ENCODE data around the gene CBY1. TPM values are rescaled to one million over a fixed set of nuclear protein-coding genes. Genes with fewer than 3 reads are reported as not detected.
"Not testable (repeated sequence)": the region's sequence is repeated elsewhere in the genome, so short reads cannot be mapped to it uniquely, and the experiment has no call there.

CBY1 gene
- total RNA-seq, 4 donors from 2014 or later, result 13.6 to 26.0 (median 23.0) TPM

DNA sequence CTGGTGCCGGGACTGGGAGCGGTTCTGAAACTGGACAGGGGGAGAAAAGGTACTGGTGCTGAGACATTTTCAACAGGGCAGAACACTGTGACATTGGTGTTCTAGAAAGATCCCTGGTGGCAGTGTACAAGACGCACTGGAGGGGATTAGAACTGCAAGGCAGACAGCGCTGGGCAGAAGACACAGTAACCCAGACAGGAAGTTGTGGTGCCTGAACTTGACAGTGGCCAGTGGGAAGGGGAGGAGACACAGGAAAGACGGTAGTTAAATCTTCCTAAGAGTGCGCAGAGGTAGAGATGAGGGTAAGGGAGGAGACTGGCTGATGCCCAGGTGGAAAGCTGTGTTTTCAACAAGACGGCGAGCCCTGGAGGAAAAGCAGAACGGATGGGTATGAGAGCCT, 24.7 kb upstream of the CBY1 start:
- WGBS, 2 donors, result 88 to 90% methylated on average over 9 of the region's 9 CpGs
- DNase-seq, result no peak
- H3K9me3 ChIP-seq, result no peaks in the 10 kb centered on the region
- H3K27ac ChIP-seq, result no peak overlapping the region
- intact Hi-C loops (cut with DNase I), result no loop called here
- no peaks in the 10 kb centered on the region for H3K4me1 ChIP-seq
- H3K36me3 ChIP-seq, result no peaks in the 10 kb centered on the region
- TF ChIP-seq, protein P1, sequence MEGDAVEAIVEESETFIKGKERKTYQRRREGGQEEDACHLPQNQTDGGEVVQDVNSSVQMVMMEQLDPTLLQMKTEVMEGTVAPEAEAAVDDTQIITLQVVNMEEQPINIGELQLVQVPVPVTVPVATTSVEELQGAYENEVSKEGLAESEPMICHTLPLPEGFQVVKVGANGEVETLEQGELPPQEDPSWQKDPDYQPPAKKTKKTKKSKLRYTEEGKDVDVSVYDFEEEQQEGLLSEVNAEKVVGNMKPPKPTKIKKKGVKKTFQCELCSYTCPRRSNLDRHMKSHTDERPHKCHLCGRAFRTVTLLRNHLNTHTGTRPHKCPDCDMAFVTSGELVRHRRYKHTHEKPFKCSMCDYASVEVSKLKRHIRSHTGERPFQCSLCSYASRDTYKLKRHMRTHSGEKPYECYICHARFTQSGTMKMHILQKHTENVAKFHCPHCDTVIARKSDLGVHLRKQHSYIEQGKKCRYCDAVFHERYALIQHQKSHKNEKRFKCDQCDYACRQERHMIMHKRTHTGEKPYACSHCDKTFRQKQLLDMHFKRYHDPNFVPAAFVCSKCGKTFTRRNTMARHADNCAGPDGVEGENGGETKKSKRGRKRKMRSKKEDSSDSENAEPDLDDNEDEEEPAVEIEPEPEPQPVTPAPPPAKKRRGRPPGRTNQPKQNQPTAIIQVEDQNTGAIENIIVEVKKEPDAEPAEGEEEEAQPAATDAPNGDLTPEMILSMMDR (IDR thresholded peaks at IDR 0.05), result no peak
- no peak for TF ChIP-seq POLR2A (IDR thresholded peaks at IDR 0.05)
- H3K4me3 ChIP-seq (replicated peaks in 1 of 3), result no peak overlapping the region
- H3K27me3 ChIP-seq, result no peaks in the 10 kb centered on the region

DNA sequence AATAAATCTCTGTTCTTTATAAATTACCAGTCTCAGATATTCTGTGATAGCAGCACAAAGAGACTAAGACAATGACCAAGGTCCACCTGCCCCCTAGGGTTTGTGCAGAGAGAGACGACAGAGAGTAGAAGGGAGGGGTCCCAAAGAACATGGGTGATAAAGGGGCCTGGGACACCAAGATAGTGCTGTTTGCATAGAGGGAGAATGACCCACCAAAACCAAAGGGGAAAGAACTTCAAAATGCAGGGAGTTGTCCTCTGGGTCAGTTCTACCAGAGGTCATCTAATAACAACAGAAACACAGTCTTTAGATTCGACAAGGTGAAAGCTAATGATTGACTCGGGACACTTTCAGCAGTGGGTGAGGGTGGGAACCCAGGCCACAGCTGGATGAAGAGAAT, 23.9 kb upstream of the CBY1 start:
- H3K4me3 ChIP-seq (replicated peaks in 1 of 3), result no peak overlapping the region
- no peaks in the 10 kb centered on the region for H3K4me1 ChIP-seq
- intact Hi-C loops (cut with DNase I), result no loop called here
- TF ChIP-seq POLR2A (IDR thresholded peaks at IDR 0.05), result no peak
- TF ChIP-seq, protein P1 (IDR thresholded peaks at IDR 0.05), result no peak
- H3K36me3 ChIP-seq, result no peaks in the 10 kb centered on the region
- H3K27me3 ChIP-seq, result no peaks in the 10 kb centered on the region
- no peaks in the 10 kb centered on the region for H3K9me3 ChIP-seq
- no peak for DNase-seq
- no peak overlapping the region for H3K27ac ChIP-seq
- 82 to 89% methylated on average over 3 of the region's 3 CpGs for WGBS, 2 donors

DNA sequence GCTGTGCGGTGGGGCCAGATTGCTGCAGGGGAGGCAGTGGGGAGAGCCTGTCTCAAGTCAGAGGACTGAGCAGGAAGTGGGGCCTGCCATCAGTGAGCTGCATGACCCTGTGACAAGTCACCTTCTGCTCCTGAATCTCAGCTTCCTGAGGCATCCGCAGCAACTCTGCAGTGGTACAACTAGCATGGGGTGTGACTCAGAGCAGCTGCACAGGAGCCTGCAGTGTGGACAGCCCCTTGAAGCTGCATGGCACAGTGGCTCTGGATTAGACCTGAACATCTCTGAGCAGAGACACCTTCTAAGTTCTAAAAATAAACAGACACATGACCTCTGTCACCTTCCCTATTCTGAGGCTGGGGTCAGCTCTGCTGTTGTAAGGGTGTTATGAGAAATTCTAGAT, 18.2 kb upstream of the CBY1 start:
- WGBS, 2 donors, result 98 to 100% methylated on average over 1 to 2 of the region's 2 CpGs
- H3K27me3 ChIP-seq, result no peaks in the 10 kb centered on the region
- TF ChIP-seq, protein P1 (IDR thresholded peaks at IDR 0.05), result no peak
- TF ChIP-seq POLR2A (IDR thresholded peaks at IDR 0.05), result no peak
- H3K4me3 ChIP-seq (replicated peaks in 1 of 3), result no peak overlapping the region
- H3K27ac ChIP-seq, result no peak overlapping the region
- intact Hi-C loops (cut with DNase I), result no loop called here
- peaks cover 0 to 7% of the 10 kb centered on the region in 2 donors for H3K36me3 ChIP-seq
- no peak for DNase-seq
- no peaks in the 10 kb centered on the region for H3K4me1 ChIP-seq
- H3K9me3 ChIP-seq, result no peaks in the 10 kb centered on the region

DNA sequence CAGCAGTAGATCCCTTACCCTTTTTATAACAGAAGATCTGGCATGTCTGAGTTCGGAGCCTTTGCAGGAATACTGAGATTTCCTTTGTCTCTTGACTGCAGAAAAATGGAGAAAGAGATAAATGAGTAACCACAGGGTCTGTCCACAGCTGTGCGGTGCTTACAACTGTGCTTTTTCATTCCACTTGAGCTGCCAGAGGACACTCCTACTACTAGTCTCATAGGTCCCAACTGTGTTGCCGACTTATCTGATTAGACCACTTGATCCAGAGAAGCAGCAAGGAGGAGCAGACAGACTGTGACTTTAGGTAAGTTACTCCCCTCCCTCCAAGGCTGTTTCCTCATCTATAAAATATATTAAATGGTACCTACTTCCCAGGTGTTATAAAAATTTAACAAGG, 17.7 kb upstream of the CBY1 start:
- intact Hi-C loops (cut with DNase I), result no loop called here
- WGBS, 2 donors, result 75 to 84% methylated on average over 3 of the region's 3 CpGs
- Histone ChIP-seq H3K4me1 (no peaks in the 10 kb centered on the region), H3K4me3 (replicated peaks in 1 of 3) (no peak overlapping the region), H3K27me3 (no peaks in the 10 kb centered on the region), H3K36me3 (peaks cover 0 to 7% of the 10 kb centered on the region in 2 donors), H3K27ac (no peak overlapping the region), H3K9me3 (no peaks in the 10 kb centered on the region)
- TF ChIP-seq, protein P1 (IDR thresholded peaks at IDR 0.05), result no peak
- DNase-seq, result no peak

DNA sequence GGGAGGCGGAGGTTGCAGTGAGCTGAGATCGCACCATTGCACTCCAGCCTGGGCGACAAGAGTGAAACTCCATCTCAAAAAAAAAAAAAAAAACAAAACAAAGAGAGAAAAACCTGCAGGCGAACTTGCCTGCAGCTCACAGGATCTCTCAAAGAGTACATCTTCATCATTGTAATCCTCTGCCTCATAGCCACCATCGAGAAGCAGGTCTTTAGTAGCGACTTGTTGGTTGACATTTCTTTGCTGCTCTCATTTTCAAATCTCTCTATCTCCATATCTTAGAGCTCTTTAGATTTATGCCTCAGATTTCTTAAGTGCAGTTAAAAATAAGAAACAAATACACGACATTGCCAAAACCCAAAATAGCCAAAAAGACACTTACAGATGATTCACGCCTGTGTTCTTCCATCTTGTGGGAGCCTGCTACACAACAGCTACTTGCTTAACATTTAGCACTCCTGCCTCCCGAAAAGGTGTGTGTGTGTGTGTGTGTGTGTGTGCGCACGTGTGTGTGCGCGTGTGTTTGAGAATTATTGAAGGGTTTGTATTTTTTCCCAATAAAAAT, 14.9 kb upstream of the CBY1 start:
- H3K27ac ChIP-seq, result no peak overlapping the region
- peaks cover 0 to 7% of the 10 kb centered on the region in 2 donors for H3K36me3 ChIP-seq
- intact Hi-C loops (cut with DNase I), result no loop called here
- H3K9me3 ChIP-seq, result no peaks in the 10 kb centered on the region
- no peak overlapping the region for H3K4me3 ChIP-seq (replicated peaks in 1 of 3)
- WGBS, 2 donors, result 92 to 93% methylated on average over 13 of the region's 13 CpGs
- H3K4me1 ChIP-seq, result no peaks in the 10 kb centered on the region
- TF ChIP-seq POLR2A (IDR thresholded peaks at IDR 0.05), result no peak
- TF ChIP-seq, protein P1 (IDR thresholded peaks at IDR 0.05), result no peak
- no peak for DNase-seq
- H3K27me3 ChIP-seq, result no peaks in the 10 kb centered on the region

DNA sequence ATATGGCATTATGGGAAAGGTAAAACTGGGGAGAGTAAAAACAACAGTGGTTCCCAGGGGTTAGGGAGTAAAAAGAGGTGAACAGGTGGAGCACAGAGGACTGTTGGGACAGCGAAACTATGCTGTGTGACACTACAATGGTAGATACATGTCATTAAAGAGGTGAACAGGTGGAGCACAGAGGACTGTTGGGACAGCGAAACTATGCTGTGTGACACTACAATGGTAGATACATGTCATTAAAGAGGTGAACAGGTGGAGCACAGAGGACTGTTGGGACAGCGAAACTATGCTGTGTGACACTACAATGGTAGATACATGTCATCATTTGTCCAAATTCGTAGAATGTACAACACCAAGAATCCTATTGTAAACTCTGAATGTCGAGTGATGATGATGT, 12.2 kb upstream of the CBY1 start:
- H3K27me3 ChIP-seq; H3K9me3 ChIP-seq; H3K36me3 ChIP-seq; H3K27ac ChIP-seq; H3K4me3 ChIP-seq (replicated peaks in 1 of 3); H3K4me1 ChIP-seq; DNase-seq; intact Hi-C loops (cut with DNase I): not testable (repeated sequence)
- 94 to 95% methylated on average over 5 of the region's 5 CpGs for WGBS, 2 donors
